ENCODE data around the gene QKI. TPM values are rescaled to one million over a fixed set of nuclear protein-coding genes. Genes with fewer than 3 reads are reported as not detected.

Gene QKI
- total RNA-seq, 1 experiment from 2014 or later: 50.8 TPM

DNA sequence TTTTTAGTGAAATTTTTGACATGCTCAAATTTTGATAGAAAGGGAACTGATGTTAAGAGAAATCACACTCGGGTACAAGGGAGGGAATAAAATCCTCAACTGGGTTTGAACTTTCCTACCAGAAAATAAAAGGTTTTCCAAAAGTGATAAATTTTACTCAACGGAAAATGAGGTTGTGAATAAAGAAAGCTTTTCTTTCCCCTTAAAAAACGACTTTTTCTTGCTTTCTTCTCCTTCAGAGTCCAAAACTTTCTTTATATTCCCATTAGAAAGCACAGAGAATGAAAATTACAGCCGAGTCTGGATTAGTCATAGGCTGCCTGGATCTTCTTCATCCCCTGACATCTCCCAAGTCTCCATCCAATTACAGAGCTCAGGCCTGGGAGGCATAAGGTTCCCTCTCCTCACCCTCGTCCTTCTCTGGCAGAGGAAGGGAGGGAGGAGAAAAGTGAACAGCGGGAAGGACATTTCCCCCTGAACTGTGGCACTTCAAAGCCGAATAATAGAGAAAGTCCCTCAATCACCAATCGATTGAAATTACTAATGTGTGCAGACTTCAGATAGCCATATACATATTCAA lies 28.1 kb upstream of the QKI start:
- intact Hi-C loops (cut with micrococcal nuclease; ENCODE audit: unreplicated experiment): no loop called here
- Histone ChIP-seq H3K27me3 (ENCODE audit: insufficient read depth, low read depth) (no peaks in the 10 kb centered on the region), H3K4me3 (no peak overlapping the region), H3F3A (ENCODE audit: insufficient read depth, low read depth) (peaks cover 16% of the 10 kb centered on the region), H2AFZ (no peak overlapping the region), H3K79me2 (ENCODE audit: low read depth) (no peaks in the 10 kb centered on the region), H3K36me3 (ENCODE audit: low read depth) (no peaks in the 10 kb centered on the region), H4K20me1 (ENCODE audit: insufficient read depth) (no peaks in the 10 kb centered on the region), H3K4me1 (replicated peaks; ENCODE audit: insufficient read depth) (peaks cover 29% of the 10 kb centered on the region), H3K9me3 (ENCODE audit: insufficient read depth, low read depth) (no peaks in the 10 kb centered on the region), H3K4me2 (no peak overlapping the region), H3K27ac (no peak overlapping the region), H3K9me2 (ENCODE audit: insufficient read depth) (no peaks in the 10 kb centered on the region)
- TF ChIP-seq, protein P1, sequence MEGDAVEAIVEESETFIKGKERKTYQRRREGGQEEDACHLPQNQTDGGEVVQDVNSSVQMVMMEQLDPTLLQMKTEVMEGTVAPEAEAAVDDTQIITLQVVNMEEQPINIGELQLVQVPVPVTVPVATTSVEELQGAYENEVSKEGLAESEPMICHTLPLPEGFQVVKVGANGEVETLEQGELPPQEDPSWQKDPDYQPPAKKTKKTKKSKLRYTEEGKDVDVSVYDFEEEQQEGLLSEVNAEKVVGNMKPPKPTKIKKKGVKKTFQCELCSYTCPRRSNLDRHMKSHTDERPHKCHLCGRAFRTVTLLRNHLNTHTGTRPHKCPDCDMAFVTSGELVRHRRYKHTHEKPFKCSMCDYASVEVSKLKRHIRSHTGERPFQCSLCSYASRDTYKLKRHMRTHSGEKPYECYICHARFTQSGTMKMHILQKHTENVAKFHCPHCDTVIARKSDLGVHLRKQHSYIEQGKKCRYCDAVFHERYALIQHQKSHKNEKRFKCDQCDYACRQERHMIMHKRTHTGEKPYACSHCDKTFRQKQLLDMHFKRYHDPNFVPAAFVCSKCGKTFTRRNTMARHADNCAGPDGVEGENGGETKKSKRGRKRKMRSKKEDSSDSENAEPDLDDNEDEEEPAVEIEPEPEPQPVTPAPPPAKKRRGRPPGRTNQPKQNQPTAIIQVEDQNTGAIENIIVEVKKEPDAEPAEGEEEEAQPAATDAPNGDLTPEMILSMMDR (conservative IDR thresholded peaks at IDR 0.05): no peak
- no peak for TF ChIP-seq EZH2 (IDR thresholded peaks at IDR 0.05; ENCODE audit: low read depth)
- no peak for DNase-seq
- no TSS peak for BruUV-seq (replicated peaks)
- CTCF ChIA-PET: no interaction called here
- POLR2A ChIA-PET (ENCODE audit: unreplicated experiment): no interaction called here

- no peak overlapping the region for H3K4me3 ChIP-seq
- CTCF ChIA-PET: no interaction called here
- H3K9me3 ChIP-seq (ENCODE audit: insufficient read depth, low read depth): no peaks in the 10 kb centered on the region
- no peaks in the 10 kb centered on the region for H3K9me2 ChIP-seq (ENCODE audit: insufficient read depth)
- no peaks in the 10 kb centered on the region for H3K36me3 ChIP-seq (ENCODE audit: low read depth)
- no peak for DNase-seq
- no peaks in the 10 kb centered on the region for H3K27me3 ChIP-seq (ENCODE audit: insufficient read depth, low read depth)
- intact Hi-C loops (cut with micrococcal nuclease; ENCODE audit: unreplicated experiment): no loop called here
- peaks cover 23% of the 10 kb centered on the region for H3F3A ChIP-seq (ENCODE audit: insufficient read depth, low read depth)
- no peaks in the 10 kb centered on the region for H3K79me2 ChIP-seq (ENCODE audit: low read depth)
- TF ChIP-seq EZH2 (IDR thresholded peaks at IDR 0.05; ENCODE audit: low read depth): no peak
- TF ChIP-seq, protein P1 (conservative IDR thresholded peaks at IDR 0.05): no peak
- H3K27ac ChIP-seq: no peak overlapping the region
- H2AFZ ChIP-seq: no peak overlapping the region
- H3K4me1 ChIP-seq (replicated peaks; ENCODE audit: insufficient read depth): peaks cover 35% of the 10 kb centered on the region
- H4K20me1 ChIP-seq (ENCODE audit: insufficient read depth): no peaks in the 10 kb centered on the region
- POLR2A ChIA-PET (ENCODE audit: unreplicated experiment): no interaction called here
- no TSS peak for BruUV-seq (replicated peaks)
- no peak overlapping the region for H3K4me2 ChIP-seq
Observed at GRCh38 chr6:163387317-163387716, 27.2 kb upstream of the QKI start.

- peaks cover 21% of the 10 kb centered on the region for H3F3A ChIP-seq (ENCODE audit: insufficient read depth, low read depth)
- peaks cover 45% of the 10 kb centered on the region for H3K4me1 ChIP-seq (replicated peaks; ENCODE audit: insufficient read depth)
- no peaks in the 10 kb centered on the region for H3K9me2 ChIP-seq (ENCODE audit: insufficient read depth)
- no peaks in the 10 kb centered on the region for H3K36me3 ChIP-seq (ENCODE audit: low read depth)
- DNase-seq: no peak
- no peak overlapping the region for H2AFZ ChIP-seq
- no peaks in the 10 kb centered on the region for H4K20me1 ChIP-seq (ENCODE audit: insufficient read depth)
- no peaks in the 10 kb centered on the region for H3K9me3 ChIP-seq (ENCODE audit: insufficient read depth, low read depth)
- CTCF ChIA-PET: no interaction called here
- no peak overlapping the region for H3K27ac ChIP-seq
- no peaks in the 10 kb centered on the region for H3K27me3 ChIP-seq (ENCODE audit: insufficient read depth, low read depth)
- no peak overlapping the region for H3K4me3 ChIP-seq
- H3K79me2 ChIP-seq (ENCODE audit: low read depth): no peaks in the 10 kb centered on the region
- intact Hi-C loops (cut with micrococcal nuclease; ENCODE audit: unreplicated experiment): no loop called here
- no peak overlapping the region for H3K4me2 ChIP-seq
- POLR2A ChIA-PET (ENCODE audit: unreplicated experiment): no interaction called here
- no TSS peak for BruUV-seq (replicated peaks)
- TF ChIP-seq EZH2 (IDR thresholded peaks at IDR 0.05; ENCODE audit: low read depth): no peak
- TF ChIP-seq, protein P1 (conservative IDR thresholded peaks at IDR 0.05): no peak
Observed at GRCh38 chr6:163389354-163389753, 25.2 kb upstream of the QKI start.

Data from PC-9 (cell line).